ENCODE data around the gene TTC4. TPM values are rescaled to one million over a fixed set of nuclear protein-coding genes. Genes with fewer than 3 reads are reported as not detected.

TTC4 gene
- polyA plus RNA-seq, 1 of the 3 experiments (the other 2 are of a cell fraction): 17.9 TPM

- no peak for DNase-seq
- TF ChIP-seq POLR2AphosphoS5 (IDR thresholded peaks at IDR 0.05; ENCODE audit: low read depth, low read length) (no peak), IRF3 (IDR thresholded peaks at IDR 0.05; ENCODE audit: low read depth, low read length) (no peak), RAD21 (IDR thresholded peaks at IDR 0.05; ENCODE audit: low read length) (no peak), EZH2phosphoT487 (IDR thresholded peaks at IDR 0.05; ENCODE audit: borderline replicate concordance, low read depth) (no peak), TEAD4 (IDR thresholded peaks at IDR 0.05; ENCODE audit: borderline replicate concordance, insufficient read depth) (no peak), RCOR1 (IDR thresholded peaks at IDR 0.05; ENCODE audit: low read length) (no peak), MXI1 (IDR thresholded peaks at IDR 0.05; ENCODE audit: low read depth, low read length) (no peak), GATA2 (CRISPR knock-in tag; IDR thresholded peaks at IDR 0.05) (no peak), NRF1 (IDR thresholded peaks at IDR 0.05; ENCODE audit: low read depth, low read length) (no peak), NFIC (IDR thresholded peaks at IDR 0.05; ENCODE audit: borderline replicate concordance) (no peak), RXRA (IDR thresholded peaks at IDR 0.05; ENCODE audit: borderline replicate concordance, low read depth) (no peak), MAX (IDR thresholded peaks at IDR 0.05; ENCODE audit: low read depth) (no peak), MEF2A (IDR thresholded peaks at IDR 0.05; ENCODE audit: borderline replicate concordance, low read depth) (no peak)
- TF ChIP-seq, protein P1, sequence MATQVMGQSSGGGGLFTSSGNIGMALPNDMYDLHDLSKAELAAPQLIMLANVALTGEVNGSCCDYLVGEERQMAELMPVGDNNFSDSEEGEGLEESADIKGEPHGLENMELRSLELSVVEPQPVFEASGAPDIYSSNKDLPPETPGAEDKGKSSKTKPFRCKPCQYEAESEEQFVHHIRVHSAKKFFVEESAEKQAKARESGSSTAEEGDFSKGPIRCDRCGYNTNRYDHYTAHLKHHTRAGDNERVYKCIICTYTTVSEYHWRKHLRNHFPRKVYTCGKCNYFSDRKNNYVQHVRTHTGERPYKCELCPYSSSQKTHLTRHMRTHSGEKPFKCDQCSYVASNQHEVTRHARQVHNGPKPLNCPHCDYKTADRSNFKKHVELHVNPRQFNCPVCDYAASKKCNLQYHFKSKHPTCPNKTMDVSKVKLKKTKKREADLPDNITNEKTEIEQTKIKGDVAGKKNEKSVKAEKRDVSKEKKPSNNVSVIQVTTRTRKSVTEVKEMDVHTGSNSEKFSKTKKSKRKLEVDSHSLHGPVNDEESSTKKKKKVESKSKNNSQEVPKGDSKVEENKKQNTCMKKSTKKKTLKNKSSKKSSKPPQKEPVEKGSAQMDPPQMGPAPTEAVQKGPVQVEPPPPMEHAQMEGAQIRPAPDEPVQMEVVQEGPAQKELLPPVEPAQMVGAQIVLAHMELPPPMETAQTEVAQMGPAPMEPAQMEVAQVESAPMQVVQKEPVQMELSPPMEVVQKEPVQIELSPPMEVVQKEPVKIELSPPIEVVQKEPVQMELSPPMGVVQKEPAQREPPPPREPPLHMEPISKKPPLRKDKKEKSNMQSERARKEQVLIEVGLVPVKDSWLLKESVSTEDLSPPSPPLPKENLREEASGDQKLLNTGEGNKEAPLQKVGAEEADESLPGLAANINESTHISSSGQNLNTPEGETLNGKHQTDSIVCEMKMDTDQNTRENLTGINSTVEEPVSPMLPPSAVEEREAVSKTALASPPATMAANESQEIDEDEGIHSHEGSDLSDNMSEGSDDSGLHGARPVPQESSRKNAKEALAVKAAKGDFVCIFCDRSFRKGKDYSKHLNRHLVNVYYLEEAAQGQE (IDR thresholded peaks at IDR 0.05; ENCODE audit: low read depth, low read length): no peak
- TF ChIP-seq, protein P2, sequence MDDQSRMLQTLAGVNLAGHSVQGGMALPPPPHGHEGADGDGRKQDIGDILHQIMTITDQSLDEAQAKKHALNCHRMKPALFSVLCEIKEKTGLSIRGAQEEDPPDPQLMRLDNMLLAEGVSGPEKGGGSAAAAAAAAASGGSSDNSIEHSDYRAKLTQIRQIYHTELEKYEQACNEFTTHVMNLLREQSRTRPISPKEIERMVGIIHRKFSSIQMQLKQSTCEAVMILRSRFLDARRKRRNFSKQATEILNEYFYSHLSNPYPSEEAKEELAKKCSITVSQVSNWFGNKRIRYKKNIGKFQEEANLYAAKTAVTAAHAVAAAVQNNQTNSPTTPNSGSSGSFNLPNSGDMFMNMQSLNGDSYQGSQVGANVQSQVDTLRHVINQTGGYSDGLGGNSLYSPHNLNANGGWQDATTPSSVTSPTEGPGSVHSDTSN (IDR thresholded peaks at IDR 0.05): no peak
- no peak overlapping the region for H3K27ac ChIP-seq (ENCODE audit: low read depth in 2 of 2, low read length in 1 of 2)
- H3K79me2 ChIP-seq (ENCODE audit: insufficient read depth): no peaks in the 10 kb centered on the region
- no peaks in the 10 kb centered on the region for H4K20me1 ChIP-seq (ENCODE audit: insufficient read depth)
- H3K9me3 ChIP-seq: no peaks in the 10 kb centered on the region
- H3K27me3 ChIP-seq (ENCODE audit: insufficient read depth): no peaks in the 10 kb centered on the region; the same call in none of the 2 replicates
- no peaks in the 10 kb centered on the region for H3F3A ChIP-seq (replicated peaks; ENCODE audit: insufficient read depth)
- CTCF ChIA-PET: no interaction called here
- POLR2A ChIA-PET: no interaction called here
- H2AFZ ChIP-seq (ENCODE audit: low read depth): no peak overlapping the region
- H3K9ac ChIP-seq: no peak overlapping the region
- no peak overlapping the region for H3K4me2 ChIP-seq
- H3K4me1 ChIP-seq (ENCODE audit: control insufficient read depth in 1 of 2, insufficient read depth in 2 of 2, low read depth in 1 of 2, low read length in 1 of 2): no peaks in the 10 kb centered on the region
- 64% methylated on average over 6 of the region's 6 CpGs for WGBS (ENCODE audit: low lambda C conversion rate)
- H3K4me3 ChIP-seq (ENCODE audit: low read depth in 2 of 2, low read length in 1 of 2): no peak overlapping the region
- no peaks in the 10 kb centered on the region for H3K9me2 ChIP-seq
- no peaks in the 10 kb centered on the region for H3K36me3 ChIP-seq (replicated peaks in 1 of 2; ENCODE audit: control insufficient read depth in 1 of 2, insufficient read depth in 2 of 2, low read length in 1 of 2)
Observed at GRCh38 chr1:54697896-54698295, 17.8 kb upstream of the TTC4 start.
